Lower lobe of right lung (tissue), 2 donors: ENCODE data around the gene GBP2. TPM values are rescaled to one million over a fixed set of nuclear protein-coding genes. Genes with fewer than 3 reads are reported as not detected.

Experiments used
- ATAC-seq, 2 donors: fragments of 200-7000 bp; cut with Tn5 transposase; one replicate each; pipeline ENCODE4 v1.9.1; 2020 to 2022; ENCODE audit warnings: mild to moderate bottlenecking in 2 of 2, moderate library complexity in 2 of 2
- DNase-seq: peaks from one replicate; pipeline ENCODE4 v3.0.0-alpha.2; 2020
- H3K27ac ChIP-seq: fragments of 200-600 bp; one replicate; pipeline ENCODE4 v1.8.0; 2022
- H3K27me3 ChIP-seq: fragments of 200-600 bp; one replicate; pipeline ENCODE4 v1.8.0; 2022; ENCODE audit warnings: low read depth
- H3K36me3 ChIP-seq: fragments of 200-600 bp; one replicate; pipeline ENCODE4 v1.8.0; 2022; ENCODE audit warnings: mild to moderate bottlenecking
- H3K4me1 ChIP-seq: fragments of 200-600 bp; one replicate; pipeline ENCODE4 v1.8.0; 2022
- H3K4me3 ChIP-seq: fragments of 200-600 bp; one replicate; pipeline ENCODE4 v1.8.0; 2022; ENCODE audit warnings: mild to moderate bottlenecking
- H3K9me3 ChIP-seq: fragments of 200-600 bp; one replicate; pipeline ENCODE4 v1.8.0; 2022
- CTCF ChIP-seq: fragments of 200-600 bp; IDR thresholded peaks from one replicate; pipeline ENCODE4 v1.8.0; 2022; ENCODE audit warnings: antibody characterized with exemption, mild to moderate bottlenecking
- intact Hi-C: fragments of 100-400 bp; cut with DNase I; formaldehyde crosslinking; loops from one replicate; pipeline ENCODE4 v1.11.0; 2022
- total RNA-seq: library from RNA; stranded (reverse); fragmentation: NEBNext Ultra II Directional; extraction: Animal tissue kit (Norgen Biotek cat#: 25700); gene quantifications from one replicate; pipeline ENCODE4 v1.2.1, GENCODE V29; 2021
- donor health status: DM: no; HTN: yes; CAD: no; lungs with severe emphysema.

Gene GBP2
- total RNA-seq, 1 donor from 2014 or later: 48.8 TPM

DNA sequence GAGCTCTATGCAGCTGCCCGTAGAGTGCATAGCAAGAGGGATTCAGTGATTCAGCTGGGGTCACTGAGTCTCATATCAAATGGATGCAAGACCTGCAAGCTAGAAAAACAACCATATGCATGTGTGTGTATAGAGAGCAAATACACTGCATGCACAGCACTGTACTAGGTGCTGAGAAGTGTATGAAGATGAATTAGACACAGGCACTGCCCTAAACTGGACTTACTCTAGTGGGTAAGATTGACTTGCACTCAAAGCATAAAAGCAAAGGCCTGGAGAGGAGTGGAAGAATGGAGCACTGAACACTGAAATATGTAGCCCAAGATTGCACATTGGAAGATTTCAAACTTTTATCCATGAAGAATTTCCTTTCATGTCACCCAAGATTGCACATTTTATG is 55.4 kb downstream of the GBP2 start:
- intact Hi-C loops: no loop called here
- DNase-seq (no peak), ATAC-seq (peak in 1 of 2 donors; percentile 28)
- H3K4me3 ChIP-seq: peak overlapping the region; percentile 36
- TF ChIP-seq CTCF: no peak
- peaks cover 4% of the 10 kb centered on the region for H3K4me1 ChIP-seq
- no peaks in the 10 kb centered on the region for H3K27me3 ChIP-seq
- no peaks in the 10 kb centered on the region for H3K36me3 ChIP-seq
- no peaks in the 10 kb centered on the region for H3K9me3 ChIP-seq
- H3K27ac ChIP-seq: no peak overlapping the region

DNA sequence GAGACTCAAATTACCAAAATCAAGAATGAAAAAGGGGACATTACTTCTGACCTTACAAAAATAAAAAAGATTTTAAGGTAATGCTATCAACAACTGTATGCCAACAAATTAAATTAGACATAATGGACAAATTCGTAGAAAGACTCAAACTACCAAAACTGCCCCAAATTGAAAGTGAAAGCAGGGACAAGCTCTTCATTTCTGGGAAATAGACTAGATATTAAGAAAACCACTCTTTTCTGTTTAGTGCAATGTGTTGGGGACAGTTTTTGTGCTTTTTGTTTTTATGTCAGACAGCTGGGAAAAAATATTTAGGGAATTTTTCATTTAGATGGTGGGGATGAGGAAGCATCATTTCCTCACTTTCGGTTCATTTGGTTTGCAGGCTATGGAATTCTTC is 56.0 kb downstream of the GBP2 start:
- Histone ChIP-seq H3K4me1 (peaks cover 6% of the 10 kb centered on the region), H3K4me3 (peak overlapping the region; percentile 36), H3K27ac (peak overlapping the region; percentile 19), H3K9me3 (no peaks in the 10 kb centered on the region), H3K36me3 (no peaks in the 10 kb centered on the region), H3K27me3 (no peaks in the 10 kb centered on the region)
- ATAC-seq: no peak
- DNase-seq: no peak
- TF ChIP-seq CTCF: no peak
- intact Hi-C loops: no loop called here

- no peak overlapping the region for H3K27ac ChIP-seq
- ATAC-seq: no peak
- H3K36me3 ChIP-seq: no peaks in the 10 kb centered on the region
- H3K9me3 ChIP-seq: no peaks in the 10 kb centered on the region
- no peak for DNase-seq
- H3K4me1 ChIP-seq: peaks cover 13% of the 10 kb centered on the region
- TF ChIP-seq CTCF: no peak
- H3K4me3 ChIP-seq: no peak overlapping the region
- H3K27me3 ChIP-seq: no peaks in the 10 kb centered on the region
- intact Hi-C loops: no loop called here
Measured at GRCh38 chr1:89068291-89068690, 57.6 kb downstream of the GBP2 start.

- ATAC-seq: peak; percentile 90 to 96
- Histone ChIP-seq H3K4me3 (peak within 1 kb of the TSS; percentile 63), H3K4me1 (peaks cover 30% of the 10 kb centered on the region), H3K27ac (peak within 1 kb of the TSS; percentile 85), H3K36me3 (peaks cover under 1% of the 10 kb centered on the region), H3K9me3 (no peaks in the 10 kb centered on the region), H3K27me3 (no peaks in the 10 kb centered on the region)
- intact Hi-C loops: no loop called here
- TF ChIP-seq CTCF: no peak
- DNase-seq: no peak
Measured at GRCh38 chr1:89065079-89065868, 60.6 kb downstream of the GBP2 start, which contains the start of gene GBP1. Gene GBP1 (minus strand): TSS chr1:89065208. CDS start chr1:89063234, 1,974 bp downstream.

GRCh38 chr1:89064632-89065031 is 61.3 kb downstream of the GBP2 start:
- intact Hi-C loops: no loop called here
- Histone ChIP-seq H3K27me3 (no peaks in the 10 kb centered on the region), H3K9me3 (no peaks in the 10 kb centered on the region), H3K4me1 (peaks cover 30% of the 10 kb centered on the region), H3K4me3 (peak overlapping the region; percentile 63), H3K36me3 (peaks cover 7% of the 10 kb centered on the region), H3K27ac (peak overlapping the region; percentile 85)
- DNase-seq: no peak
- TF ChIP-seq CTCF: no peak
- ATAC-seq: peak; percentile 67 to 68
